Parathyroid adenoma (tissue), 2 donors: Measurements from ENCODE around the gene ZNF148.

ENCODE experiments used
- H2AFZ ChIP-seq: fragments of 300-600 bp; sonication (generic); one replicate; pipeline ENCODE4 v1.7.0; 2017; ENCODE audit warnings: antibody characterized with exemption, mild to moderate bottlenecking
- H3K27ac ChIP-seq: fragments of 300-600 bp; sonication (generic); one replicate; pipeline ENCODE4 v1.7.0; 2017
- H3K27me3 ChIP-seq: fragments of 300-600 bp; sonication (generic); one replicate; pipeline ENCODE4 v1.7.0; 2017; ENCODE audit warnings: low read length; ENCODE audit not compliant: control insufficient read depth, insufficient read depth
- H3K36me3 ChIP-seq: fragments of 300-600 bp; sonication (generic); one replicate; pipeline ENCODE4 v1.7.0; 2017; ENCODE audit warnings: low read length; ENCODE audit not compliant: control insufficient read depth, insufficient read depth
- H3K4me1 ChIP-seq: fragments of 300-600 bp; sonication (generic); one replicate; pipeline ENCODE4 v1.7.0; 2017; ENCODE audit warnings: control low read depth
- H3K4me2 ChIP-seq: fragments of 300-600 bp; sonication (generic); one replicate; pipeline ENCODE4 v1.7.0; 2017; ENCODE audit warnings: low read length
- H3K4me3 ChIP-seq: fragments of 300-600 bp; sonication (generic); one replicate; pipeline ENCODE4 v1.7.0; 2017; ENCODE audit warnings: low read depth, low read length
- H3K79me2 ChIP-seq: fragments of 300-600 bp; sonication (generic); one replicate; pipeline ENCODE4 v1.7.0; 2017; ENCODE audit warnings: control low read depth
- H3K9ac ChIP-seq: fragments of 300-600 bp; sonication (generic); one replicate; pipeline ENCODE4 v1.7.0; 2017; ENCODE audit warnings: mild to moderate bottlenecking
- H3K9me3 ChIP-seq: fragments of 300-600 bp; sonication (generic); one replicate; pipeline ENCODE4 v1.7.0; 2017; ENCODE audit warnings: low read length; ENCODE audit not compliant: control insufficient read depth
- TF ChIP-seq, protein P1 (sequence below): fragments of 300-600 bp; sonication (generic); IDR thresholded peaks from one replicate; pipeline ENCODE4 v1.7.0; 2017; ENCODE audit warnings: antibody characterized with exemption, mild to moderate bottlenecking
- donor health status: primary hyperparathyroidism.

The ZNF148 gene

DNA sequence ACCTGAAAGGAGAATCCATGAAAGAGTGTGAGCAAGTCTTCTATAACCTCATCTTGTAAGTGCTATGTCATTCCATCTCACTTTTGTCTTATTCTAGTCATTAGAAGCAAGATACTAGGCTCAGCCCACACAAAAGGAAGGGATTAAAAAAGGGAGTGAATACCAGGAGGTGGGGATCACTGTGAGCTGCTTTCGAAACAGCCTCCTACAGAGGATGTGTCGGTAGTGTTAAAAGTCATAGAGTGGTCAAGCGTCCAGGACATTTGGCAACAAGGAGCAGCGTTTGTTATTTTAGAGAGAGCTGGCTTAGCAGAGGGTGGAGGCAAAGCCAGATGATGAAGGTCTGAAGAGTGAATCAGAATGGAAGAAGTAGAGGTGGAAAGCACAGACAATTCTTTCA is 11.7 kb upstream of the ZNF148 start:
- Histone ChIP-seq H3K79me2 (no peaks in the 10 kb centered on the region), H3K36me3 (no peaks in the 10 kb centered on the region), H3K9ac (no peak overlapping the region), H3K4me2 (no peak overlapping the region), H3K9me3 (no peaks in the 10 kb centered on the region), H3K27ac (no peak overlapping the region), H3K4me1 (no peaks in the 10 kb centered on the region), H3K4me3 (no peak overlapping the region), H2AFZ (no peak overlapping the region), H3K27me3 (no peaks in the 10 kb centered on the region)
- TF ChIP-seq, protein P1, sequence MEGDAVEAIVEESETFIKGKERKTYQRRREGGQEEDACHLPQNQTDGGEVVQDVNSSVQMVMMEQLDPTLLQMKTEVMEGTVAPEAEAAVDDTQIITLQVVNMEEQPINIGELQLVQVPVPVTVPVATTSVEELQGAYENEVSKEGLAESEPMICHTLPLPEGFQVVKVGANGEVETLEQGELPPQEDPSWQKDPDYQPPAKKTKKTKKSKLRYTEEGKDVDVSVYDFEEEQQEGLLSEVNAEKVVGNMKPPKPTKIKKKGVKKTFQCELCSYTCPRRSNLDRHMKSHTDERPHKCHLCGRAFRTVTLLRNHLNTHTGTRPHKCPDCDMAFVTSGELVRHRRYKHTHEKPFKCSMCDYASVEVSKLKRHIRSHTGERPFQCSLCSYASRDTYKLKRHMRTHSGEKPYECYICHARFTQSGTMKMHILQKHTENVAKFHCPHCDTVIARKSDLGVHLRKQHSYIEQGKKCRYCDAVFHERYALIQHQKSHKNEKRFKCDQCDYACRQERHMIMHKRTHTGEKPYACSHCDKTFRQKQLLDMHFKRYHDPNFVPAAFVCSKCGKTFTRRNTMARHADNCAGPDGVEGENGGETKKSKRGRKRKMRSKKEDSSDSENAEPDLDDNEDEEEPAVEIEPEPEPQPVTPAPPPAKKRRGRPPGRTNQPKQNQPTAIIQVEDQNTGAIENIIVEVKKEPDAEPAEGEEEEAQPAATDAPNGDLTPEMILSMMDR: no peak

GRCh38 chr3:125383744-125384143 is 8.6 kb upstream of the ZNF148 start:
- Histone ChIP-seq H3K79me2 (no peaks in the 10 kb centered on the region), H3K27me3 (no peaks in the 10 kb centered on the region), H3K27ac (no peak overlapping the region), H3K36me3 (no peaks in the 10 kb centered on the region), H3K9me3 (no peaks in the 10 kb centered on the region), H3K4me3 (no peak overlapping the region), H3K4me2 (no peak overlapping the region), H3K4me1 (no peaks in the 10 kb centered on the region), H2AFZ (no peak overlapping the region), H3K9ac (no peak overlapping the region)
- TF ChIP-seq, protein P1: no peak

GRCh38 chr3:125382298-125382697 is 7.2 kb upstream of the ZNF148 start:
- H3K4me2 ChIP-seq: no peak overlapping the region
- no peaks in the 10 kb centered on the region for H3K4me1 ChIP-seq
- no peak overlapping the region for H3K9ac ChIP-seq
- TF ChIP-seq, protein P1: no peak
- H3K4me3 ChIP-seq: no peak overlapping the region
- no peaks in the 10 kb centered on the region for H3K27me3 ChIP-seq
- no peaks in the 10 kb centered on the region for H3K79me2 ChIP-seq
- no peaks in the 10 kb centered on the region for H3K36me3 ChIP-seq
- H2AFZ ChIP-seq: no peak overlapping the region
- no peaks in the 10 kb centered on the region for H3K9me3 ChIP-seq
- H3K27ac ChIP-seq: no peak overlapping the region

GRCh38 chr3:125381743-125382142 is 6.6 kb upstream of the ZNF148 start:
- no peak overlapping the region for H3K4me2 ChIP-seq
- H3K36me3 ChIP-seq: no peaks in the 10 kb centered on the region
- TF ChIP-seq, protein P1: no peak
- no peak overlapping the region for H3K9ac ChIP-seq
- no peaks in the 10 kb centered on the region for H3K9me3 ChIP-seq
- H3K27ac ChIP-seq: no peak overlapping the region
- no peaks in the 10 kb centered on the region for H3K4me1 ChIP-seq
- H2AFZ ChIP-seq: no peak overlapping the region
- H3K79me2 ChIP-seq: no peaks in the 10 kb centered on the region
- H3K27me3 ChIP-seq: no peaks in the 10 kb centered on the region
- no peak overlapping the region for H3K4me3 ChIP-seq

GRCh38 chr3:125381314-125381713 is 6.2 kb upstream of the ZNF148 start:
- no peak overlapping the region for H3K9ac ChIP-seq
- no peak overlapping the region for H2AFZ ChIP-seq
- H3K27me3 ChIP-seq: no peaks in the 10 kb centered on the region
- H3K4me1 ChIP-seq: no peaks in the 10 kb centered on the region
- no peaks in the 10 kb centered on the region for H3K36me3 ChIP-seq
- H3K4me2 ChIP-seq: no peak overlapping the region
- TF ChIP-seq, protein P1: no peak
- H3K27ac ChIP-seq: no peak overlapping the region
- H3K79me2 ChIP-seq: peaks cover under 1% of the 10 kb centered on the region
- no peaks in the 10 kb centered on the region for H3K9me3 ChIP-seq
- H3K4me3 ChIP-seq: no peak overlapping the region
